Stimulated activated CD4-positive, alpha-beta T cell treated with anti-CD3 and anti-CD28 coated beads, Interleukin-4, amount 100 ng/mL, for 48 hours (primary cell): ENCODE data around the gene INTS15.
"Not testable (repeated sequence)": the region's sequence is repeated elsewhere in the genome, so short reads cannot be mapped to it uniquely, and the experiment has no call there.

Source experiments
- DNase-seq, 2 donors: peaks; one replicate each; pipeline ENCODE4 v3.0.0-alpha.2; 2020; ENCODE audit warnings: low read depth in 2 of 2

Gene INTS15

DNA sequence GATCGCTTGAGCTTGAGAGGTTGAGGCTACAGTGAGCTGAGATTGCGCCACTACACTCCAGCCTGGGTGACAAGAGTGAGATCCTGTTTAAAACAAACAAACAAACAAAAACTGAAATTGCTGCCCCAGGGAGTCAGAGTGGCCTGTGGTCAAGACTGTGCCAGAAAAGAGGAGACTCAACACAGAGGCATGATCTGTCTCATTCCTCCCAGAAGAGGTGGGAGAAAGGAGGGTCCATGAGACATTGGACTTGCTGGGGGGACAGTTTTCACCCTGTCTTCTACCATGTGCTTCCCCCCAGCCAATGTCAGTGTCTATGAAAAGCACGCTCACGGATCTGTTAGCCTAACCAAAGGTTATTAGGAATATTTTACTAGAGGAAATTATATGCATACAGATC lies 28.8 kb downstream of the INTS15 start:
- no peak for DNase-seq

DNA sequence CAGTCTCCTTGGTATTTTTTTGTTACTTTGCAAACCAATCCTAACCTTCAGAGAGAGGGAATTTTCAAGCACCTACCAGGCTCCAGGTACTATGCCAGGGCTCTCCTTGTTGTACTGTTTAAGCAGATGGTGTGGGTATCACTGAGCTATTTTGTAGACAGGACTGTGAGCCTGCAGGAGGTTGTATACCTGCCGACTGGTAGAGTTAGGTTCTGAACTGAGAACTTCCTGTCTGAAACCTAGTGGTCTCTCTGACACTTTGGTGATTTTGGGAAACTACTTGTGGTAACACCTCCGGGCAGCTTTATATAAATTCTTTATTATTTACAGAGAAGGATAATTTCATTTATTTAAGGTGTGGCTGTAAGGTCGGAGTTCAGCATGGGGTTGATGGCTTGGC lies 30.1 kb downstream of the INTS15 start:
- DNase-seq = no peak

DNA sequence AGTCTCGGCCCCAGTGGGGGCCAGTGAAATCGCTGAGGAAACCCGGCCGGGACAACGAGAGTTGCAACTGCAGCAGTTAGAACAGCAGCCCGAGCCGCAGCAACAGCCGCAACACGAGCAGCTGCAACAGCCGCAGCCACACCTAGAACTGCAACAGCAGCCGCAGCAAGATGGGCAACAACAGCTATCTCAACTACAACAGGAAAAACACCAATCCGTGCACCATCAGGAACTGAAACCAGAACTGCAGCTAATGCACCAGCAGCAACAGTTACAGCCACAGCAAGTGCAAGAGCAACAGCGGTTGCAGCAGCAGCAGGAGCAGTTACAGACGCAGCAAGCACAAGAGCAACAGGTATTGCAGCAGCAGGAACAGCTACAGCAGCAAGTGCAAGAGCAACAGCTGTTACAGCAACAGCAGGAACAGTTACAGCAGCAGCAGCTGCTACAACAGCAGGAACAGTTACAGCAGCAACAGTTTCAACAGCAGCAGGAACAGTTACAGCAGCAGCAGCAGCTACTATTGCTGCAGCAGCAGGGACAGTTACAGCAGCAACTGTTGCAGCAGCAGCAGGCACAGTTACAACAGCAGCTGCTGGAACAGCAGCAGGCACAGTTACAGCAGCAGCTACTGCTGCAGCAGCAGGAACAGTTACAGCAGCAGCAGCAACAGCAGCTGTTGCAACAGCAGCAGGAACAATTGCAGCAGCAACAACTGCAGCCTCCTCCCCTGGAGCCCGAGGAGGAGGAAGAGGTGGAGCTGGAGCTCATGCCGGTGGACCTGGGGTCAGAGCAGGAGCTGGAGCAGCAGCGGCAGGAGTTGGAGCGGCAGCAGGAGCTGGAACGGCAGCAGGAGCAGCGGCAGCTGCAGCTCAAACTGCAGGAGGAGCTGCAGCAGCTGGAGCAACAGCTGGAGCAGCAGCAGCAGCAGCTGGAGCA lies 31.6 kb downstream of the INTS15 start:
- DNase-seq = no peak

DNA sequence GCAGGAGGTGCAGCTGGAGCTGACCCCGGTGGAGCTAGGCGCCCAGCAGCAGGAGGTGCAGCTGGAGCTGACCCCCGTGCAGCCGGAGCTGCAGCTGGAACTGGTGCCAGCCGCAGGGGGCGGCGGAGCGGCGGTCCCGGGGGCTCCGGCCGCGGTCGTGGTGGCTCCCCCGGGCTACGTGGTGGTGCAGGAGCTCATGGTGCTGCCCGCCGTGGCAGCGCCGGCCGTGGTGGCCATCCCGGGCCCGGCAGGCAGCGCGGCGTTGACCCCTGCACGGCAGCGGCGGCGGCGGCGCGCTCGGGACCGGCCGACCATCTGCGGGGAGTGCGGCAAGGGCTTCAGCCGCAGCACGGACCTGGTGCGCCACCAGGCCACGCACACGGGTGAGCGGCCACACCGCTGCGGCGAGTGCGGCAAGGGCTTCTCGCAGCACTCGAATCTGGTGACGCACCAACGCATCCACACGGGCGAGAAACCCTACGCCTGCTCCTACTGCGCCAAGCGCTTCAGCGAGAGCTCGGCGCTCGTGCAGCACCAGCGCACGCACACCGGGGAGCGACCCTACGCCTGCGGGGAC lies 32.4 kb downstream of the INTS15 start:
- DNase-seq = no peak

DNA sequence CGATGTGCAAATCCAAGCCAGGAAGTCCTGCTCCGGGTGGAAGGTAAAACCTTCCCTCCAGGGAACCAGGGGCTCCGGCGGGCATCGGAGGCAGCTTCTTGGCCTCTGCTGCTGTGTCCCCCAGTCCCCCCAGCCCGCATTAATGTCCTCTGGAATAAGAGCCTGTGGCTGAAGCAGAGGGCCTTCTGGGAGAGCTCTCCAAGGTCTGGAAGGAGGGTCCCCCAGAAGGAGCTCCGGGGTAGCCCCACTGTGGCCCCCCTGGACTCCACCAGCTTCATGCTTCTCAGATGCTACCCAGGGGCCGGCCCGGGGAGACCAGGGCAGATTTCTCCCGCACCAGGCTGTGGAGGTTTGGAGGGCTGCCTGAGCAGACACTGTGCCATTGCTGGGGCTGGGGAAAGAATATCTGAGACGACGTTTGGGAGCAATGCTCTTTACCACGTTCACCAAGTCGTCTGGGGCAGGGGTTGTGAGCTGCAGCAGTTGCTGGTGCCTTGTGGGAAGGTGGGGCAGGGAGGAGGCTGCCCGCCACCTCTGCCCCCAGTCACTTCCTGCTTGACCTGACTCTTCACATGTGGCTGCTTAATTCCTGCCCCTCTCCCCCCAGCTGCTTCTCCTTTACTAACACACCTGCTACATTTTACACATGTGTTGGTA lies 33.9 kb downstream of the INTS15 start:
- no peak for DNase-seq

DNA sequence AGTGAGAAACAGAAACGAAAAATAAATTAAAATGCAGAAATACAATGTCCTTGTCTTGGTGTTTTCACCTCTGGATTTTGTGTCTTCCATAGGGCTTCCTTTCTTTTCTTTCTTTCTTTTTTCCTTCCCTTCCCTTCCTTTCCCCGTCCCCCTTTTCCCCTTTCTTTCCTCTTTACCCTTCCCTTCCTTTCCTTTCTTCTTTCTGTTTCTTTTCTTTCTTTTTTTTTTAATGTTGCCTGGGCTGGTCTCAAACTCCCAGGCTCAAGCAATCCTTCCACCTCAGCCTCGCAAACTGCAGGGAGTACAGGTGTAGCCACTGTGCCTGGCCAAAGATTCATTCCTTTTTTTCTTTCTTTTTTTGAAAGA lies 34.4 kb downstream of the INTS15 start:
- no peak for DNase-seq

DNA sequence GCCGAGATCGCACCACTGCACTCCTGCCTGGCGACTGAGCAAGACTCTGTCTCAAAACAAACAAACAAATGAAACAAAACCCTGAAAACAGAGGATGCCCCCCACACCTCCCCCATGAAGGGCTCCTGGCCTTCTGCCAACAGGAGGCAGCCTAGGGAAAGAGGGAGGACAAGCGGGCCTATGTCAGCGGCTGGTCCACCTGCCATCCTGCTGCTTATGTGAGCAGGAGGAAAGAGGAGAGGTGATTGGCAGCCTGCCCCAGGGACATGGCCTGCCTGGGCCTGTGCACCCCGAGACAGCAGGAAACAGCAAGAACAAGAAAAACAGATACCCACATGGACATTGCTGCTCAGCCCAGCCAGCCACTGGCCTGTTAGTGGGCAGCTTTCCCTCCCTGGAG lies 38.2 kb downstream of the INTS15 start:
- DNase-seq = no peak

DNA sequence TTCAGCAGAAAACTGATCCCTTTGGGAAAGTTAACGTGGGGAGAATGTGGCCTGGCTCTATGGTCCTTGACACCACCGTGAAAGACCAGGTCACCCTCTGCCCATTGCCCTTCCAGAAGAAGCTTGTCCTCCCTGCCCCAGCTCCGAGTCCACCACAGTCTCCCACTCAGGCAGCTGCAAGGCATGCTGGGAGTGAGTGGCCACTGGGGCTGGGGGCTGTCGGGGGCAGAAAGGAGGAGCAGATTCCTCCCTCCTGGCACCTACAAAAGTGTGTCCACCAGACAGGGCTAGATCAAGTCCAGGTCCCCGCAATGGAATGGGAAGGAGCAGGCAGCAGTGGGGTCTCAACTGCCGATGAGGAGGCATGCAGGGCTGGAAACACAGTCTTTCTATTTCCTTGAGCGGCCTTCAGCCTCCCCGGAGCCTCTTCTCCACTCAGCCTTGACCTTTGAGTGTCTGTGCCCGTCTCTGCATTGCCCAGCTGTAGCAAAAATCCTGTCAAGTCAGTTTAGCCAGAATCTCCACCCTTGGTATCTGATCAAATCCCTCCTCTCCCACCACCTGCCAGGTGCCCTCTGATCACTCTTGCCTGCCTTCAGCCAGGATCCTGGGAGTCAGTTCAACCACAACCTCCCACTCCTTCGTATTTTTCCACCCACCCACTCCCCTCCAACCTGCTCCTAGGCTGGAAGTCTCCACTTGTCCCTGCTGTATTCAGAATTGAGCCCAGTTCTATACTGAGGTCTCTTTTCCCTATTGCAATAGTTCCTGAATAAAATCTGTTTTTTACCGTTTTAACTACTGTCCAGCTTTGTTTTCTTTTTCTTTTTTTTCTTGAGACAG lies 40.4 kb downstream of the INTS15 start:
- no peak for DNase-seq

DNA sequence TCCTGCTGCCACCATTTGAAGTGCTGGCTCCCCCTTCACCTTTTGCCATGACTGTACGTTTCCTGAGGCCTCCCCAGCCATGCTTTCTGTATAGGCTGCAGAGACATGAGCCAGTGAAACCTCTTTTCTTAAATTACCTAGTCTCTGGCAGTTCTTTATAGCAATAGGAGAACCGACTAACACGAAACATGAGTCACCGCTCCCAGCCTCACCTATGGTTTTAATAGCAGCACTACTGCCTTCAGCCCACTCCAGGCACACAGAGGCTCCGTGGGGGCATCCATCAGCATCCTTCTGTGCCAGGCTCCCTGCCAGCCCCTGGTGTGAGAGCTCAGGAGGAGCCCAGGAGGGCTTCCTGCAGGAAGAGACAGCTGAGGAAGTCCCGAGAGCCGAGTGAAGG lies 41.8 kb downstream of the INTS15 start:
- no peak for DNase-seq

DNA sequence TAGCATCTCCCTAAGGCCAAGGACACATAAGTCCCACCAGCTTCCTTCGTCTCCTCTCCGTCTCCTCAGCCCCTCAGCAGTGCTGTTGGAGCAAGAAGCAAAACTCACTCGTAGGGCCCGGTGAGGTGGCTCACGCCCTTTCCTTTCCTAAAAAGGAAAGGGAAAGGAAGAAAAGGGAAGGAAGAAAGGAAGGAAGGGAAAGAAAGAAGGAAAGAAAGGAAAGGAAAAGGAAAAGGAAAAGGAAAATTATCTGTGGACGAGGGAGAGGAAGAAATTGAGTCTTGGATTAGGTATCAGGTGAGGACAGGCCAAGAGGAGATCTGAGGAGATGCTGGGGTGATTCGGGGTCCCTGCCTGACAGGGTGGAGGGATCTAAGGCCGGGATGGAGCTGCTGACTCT lies 44.2 kb downstream of the INTS15 start:
- no peak for DNase-seq

DNA sequence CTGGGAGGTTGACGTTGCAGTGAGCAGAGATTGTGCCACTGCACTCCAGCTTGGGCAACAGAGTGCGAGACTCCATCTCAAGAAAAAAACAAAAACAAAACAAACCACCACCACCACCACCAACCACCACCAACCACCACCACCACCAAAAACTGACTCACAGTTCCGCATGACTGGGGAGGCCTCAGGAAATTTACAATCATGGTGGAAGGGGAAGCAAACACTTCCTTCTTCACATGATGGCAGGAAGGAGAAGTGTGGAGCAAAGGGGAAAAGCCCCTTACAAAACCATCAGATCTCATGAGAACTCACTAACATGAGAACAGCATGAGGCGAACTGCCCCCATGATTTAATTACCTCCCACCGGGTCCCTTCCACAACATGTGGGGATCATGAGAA lies 45.1 kb downstream of the INTS15 start:
- DNase-seq = not testable (repeated sequence)

DNA sequence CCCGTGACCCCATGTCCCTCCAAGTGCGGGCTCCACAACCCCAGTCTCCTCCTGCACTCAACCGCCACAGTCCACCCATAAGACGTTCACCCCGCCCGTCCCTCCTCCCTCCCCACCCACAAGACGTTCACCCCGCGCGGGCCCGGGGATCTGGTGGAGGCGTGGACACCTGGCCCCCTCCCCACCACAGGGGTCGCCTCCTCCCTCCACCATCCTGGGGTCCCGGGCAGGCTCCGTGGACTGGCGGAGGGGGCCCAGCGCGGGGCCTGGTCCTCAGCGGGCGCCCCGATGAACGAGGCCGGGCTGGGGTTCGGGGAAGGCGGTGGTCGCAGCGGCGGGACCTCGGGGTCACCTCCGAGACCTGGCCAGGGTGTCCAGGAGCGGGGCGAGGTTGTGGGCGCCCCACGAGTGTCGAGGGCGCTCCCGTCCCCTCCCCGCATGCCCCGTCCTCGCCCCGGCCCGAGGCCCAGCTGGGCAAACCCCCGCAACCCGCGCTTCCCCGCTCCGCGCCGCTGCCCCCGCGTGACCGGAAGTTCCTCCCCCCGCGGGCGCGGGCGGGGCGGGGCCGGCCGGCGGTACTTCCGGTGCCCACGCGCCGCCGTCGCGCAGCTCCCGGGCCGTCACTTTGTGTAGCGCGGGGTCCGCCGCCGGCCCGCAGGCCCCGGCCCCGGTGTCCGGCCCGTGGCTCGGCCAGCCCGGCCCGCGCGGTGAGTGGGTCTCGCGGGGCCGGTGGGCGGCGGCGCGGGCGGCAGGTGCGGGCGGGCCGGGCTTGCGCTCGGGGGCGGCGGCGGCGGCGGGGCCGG lies 47.1 kb downstream of the INTS15 start, which contains the start of gene ZNF316:
Gene ZNF316 (plus strand): TSS at position 578 of the 803 bp plus-strand sequence. CDS start 5,092 bp downstream, outside the sequence.
- peak; percentile 34 to 50 for DNase-seq

DNA sequence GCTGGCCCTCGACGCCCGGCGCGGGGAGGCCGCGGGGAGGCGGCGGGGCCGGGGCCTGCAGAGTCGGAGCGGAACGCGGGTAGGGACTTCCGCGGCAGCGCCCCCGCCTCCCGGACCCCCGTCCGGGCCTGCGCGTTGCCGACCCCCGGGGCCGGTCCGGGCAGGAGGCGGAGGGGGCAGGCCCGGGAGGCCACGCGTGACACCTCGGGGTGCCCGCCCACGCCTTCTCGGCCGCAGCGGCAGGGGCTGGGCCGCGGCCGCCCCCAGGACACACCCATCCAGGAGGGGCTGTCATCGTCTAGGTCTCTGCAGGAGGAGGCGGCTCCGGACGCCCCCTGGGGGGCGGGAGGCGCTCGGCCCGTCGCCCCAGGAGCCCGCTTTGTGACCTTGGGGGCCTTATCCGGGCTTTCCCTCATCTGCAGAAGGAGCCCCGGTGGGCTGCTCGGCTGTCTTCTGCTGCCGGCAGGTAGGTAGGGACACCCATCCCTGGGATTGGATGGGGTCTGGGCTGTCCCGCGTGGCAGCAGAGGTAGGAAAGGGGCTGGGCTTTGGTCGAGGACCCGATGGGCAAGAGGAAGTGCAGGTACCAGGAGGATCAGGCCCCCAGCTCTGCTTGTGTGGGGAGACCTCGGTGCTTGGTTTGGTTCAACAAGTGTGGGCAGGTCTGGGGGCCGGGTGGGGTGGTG lies 47.9 kb downstream of the INTS15 start:
- DNase-seq = peak; percentile 22 to 44

DNA sequence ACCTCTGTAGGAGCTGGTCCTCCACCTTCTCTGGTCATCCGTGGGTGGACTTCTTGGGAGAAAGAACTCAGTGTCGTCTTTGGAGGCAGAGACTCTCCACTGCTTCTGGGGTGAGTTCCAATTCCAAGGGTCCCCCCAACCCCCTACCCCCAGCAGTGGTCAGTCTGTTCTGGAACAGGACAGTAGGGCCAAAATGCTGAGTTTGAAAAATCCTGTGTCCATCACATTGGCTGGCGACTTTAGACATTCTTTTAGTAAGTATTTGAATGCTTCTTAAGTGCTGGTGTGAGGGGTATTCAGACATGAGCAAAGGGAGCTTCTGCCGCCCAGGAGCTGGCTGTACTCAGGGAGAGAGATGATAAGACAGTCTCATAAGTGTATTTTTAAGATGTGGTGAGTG lies 49.2 kb downstream of the INTS15 start:
- no peak for DNase-seq

DNA sequence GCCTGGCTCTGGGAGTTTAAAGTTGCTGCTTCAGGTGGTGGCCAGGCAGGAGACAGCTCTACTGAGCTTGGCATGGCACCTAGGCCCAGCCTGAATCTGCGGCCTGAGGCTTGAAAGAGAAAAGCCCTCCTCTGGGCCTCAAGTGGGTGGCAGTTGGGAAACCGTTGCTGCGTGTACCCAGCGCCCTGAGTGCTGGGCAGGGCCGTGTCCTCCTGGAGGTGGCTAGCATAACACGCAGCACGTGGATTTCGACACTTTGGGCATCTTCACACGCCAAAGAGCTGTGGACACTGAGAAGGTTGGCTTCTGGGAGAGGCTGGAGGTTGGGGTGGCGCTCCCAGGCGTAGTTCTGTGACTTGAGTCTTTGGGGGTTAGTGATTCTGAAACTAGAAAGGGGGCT lies 49.8 kb downstream of the INTS15 start:
- no peak for DNase-seq

DNA sequence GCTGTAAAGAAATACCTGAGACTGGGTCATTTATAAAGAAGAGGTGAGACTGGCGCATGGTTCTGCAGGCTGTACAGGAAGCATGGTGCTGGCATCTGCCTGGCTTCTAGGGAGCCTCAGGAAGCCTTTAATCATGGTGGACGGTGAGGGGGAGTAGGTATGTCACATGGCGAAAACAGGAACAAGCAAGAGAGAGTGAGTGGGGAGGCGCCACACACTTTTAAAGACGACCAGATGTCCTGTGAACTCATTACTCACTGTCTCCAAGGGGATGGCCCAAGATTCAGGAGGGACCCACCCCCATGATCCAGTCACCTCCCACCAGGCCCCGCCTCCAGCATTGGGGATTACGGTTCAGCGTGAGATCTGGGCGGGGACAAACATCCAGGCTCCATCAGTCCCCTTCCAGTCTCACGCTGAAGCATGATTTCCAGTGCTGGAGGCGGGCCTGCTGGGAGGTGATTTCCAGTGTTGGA lies 50.5 kb downstream of the INTS15 start:
- DNase-seq = peak; percentile 28 to 30

DNA sequence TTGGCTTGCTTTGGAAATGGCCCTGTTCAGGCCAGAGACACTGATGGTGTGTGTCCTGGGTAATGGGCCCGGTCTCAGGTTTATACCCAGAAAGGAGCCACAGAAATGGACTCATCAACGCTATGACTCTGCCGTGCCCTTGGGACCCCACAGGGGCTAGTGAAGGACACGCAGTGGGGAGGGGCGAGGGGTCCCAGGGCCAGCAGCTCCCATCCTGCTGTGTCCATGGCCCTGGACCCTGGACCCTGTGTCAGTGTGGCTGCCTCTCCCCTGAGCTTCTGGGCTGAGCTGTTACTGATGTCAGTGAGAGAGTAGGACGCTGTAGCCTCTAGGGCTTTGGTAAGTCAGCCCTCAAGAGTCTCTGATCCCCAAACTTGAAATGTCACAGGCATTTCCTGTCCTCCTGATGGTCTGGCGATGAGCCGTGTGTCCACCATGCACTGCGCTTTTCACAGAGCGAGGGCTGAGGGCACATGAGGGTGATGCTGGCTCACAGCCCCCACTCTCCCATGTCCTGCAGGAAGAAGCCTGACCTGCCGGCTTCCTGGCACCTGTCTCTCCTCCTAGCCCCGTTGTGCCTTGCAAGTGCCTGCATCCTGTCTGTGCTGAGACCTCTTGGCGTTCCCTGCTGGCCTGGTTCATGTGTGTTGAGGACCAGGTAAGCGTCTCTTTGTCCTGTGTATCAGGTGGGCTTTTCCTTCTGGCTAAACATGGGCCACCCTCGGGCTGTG lies 51.6 kb downstream of the INTS15 start:
- no peak for DNase-seq

DNA sequence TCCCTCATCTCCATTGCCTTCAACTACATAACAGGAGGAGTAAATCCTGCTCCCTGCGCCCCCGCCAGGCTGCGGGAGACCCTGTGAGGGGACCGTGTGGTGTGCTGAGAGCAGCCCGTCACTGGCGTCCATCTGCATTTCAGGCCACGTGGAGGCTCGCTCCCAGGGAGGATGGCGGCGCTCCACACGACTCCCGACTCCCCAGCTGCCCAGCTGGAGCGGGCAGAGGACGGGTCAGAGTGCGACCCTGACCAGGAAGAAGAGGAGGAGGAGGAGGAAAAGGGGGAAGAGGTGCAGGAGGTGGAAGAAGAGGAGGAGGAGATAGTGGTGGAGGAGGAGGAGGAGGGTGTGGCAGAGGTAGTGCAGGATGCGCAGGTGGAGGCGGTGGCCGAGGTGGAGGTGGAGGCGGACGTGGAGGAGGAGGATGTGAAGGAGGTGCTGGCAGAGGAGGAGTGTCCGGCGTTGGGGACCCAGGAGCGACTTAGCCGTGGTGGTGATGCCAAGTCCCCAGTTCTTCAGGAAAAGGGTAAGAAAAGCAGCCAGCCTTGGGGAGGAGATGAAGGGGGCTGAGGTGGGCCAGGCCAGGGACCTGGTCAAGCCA lies 52.5 kb downstream of the INTS15 start:
- DNase-seq = no peak
